Pancreas (tissue), 10 donors: Measurements from ENCODE around the gene CANT1. TPM values are rescaled to one million over a fixed set of nuclear protein-coding genes. Genes with fewer than 3 reads are reported as not detected.

Experiments used
- ATAC-seq, 4 donors: fragments of 200-7000 bp; cut with Tn5 transposase; one replicate each; pipeline versions ENCODE4 v1.8.0 to v1.9.1; 2020; ENCODE audit warnings: mild to moderate bottlenecking in 4 of 4, moderate library complexity in 4 of 4
- DNase-seq, 6 donors: peaks; one replicate each; pipeline ENCODE4 v3.0.0-alpha.2; 2020
- FAIRE-seq: peaks from 2 replicates; lab custom pipeline; 2012; peaks lifted over from hg19 to GRCh38; lab: Jason Lieb, UNC
- H3K27ac ChIP-seq, 4 donors: fragments of 200-600 bp; sonication (generic); 1 replicate in 3 of 4; 2 replicates in 1 of 4; pipeline versions ENCODE4 v1.5.0 to v1.8.0; 2020
- H3K27me3 ChIP-seq, 4 donors: fragments of 200-600 bp; one replicate each; pipeline ENCODE4 v1.8.0; 2021
- H3K36me3 ChIP-seq, 3 donors: fragments of 200-600 bp; sonication (generic) in 1 of 3; one replicate each; pipeline versions ENCODE4 v1.5.0 to v1.8.0; 2020 to 2021
- H3K4me1 ChIP-seq, 3 donors: fragments of 200-600 bp; one replicate each; pipeline ENCODE4 v1.8.0; 2021
- H3K4me3 ChIP-seq, 4 donors: fragments of 200-600 bp; sonication (generic) in 2 of 4; one replicate each; pipeline versions ENCODE4 v1.5.0 to v1.8.0; 2020 to 2021
- H3K9me3 ChIP-seq, 4 donors: fragments of 200-600 bp; one replicate each; pipeline ENCODE4 v1.8.0; 2021
- CTCF ChIP-seq, 4 donors: fragments of 200-600 bp; sonication (generic) in 3 of 4; IDR thresholded peaks; one replicate each; pipeline versions ENCODE4 v1.5.0 to v1.8.0; 2021; ENCODE audit warnings: antibody characterized with exemption in 4 of 4
- WGBS, 2 donors: extraction: QIAGEN DNeasy Blood & Tissue Kit; methylation state at CpG; one replicate each; pipeline ENCODE4 v1.1.7; 2013; 5-methylcytosine and 5-hydroxymethylcytosine counted together
- intact Hi-C, 3 donors: fragments of 100-400 bp; cut with DNase I; formaldehyde crosslinking; loops; one replicate each; pipeline versions ENCODE4 v1.11.1 to v1.14.2; 2022
- polyA plus RNA-seq, 2 donors: library from polyadenylated mRNA; stranded (reverse); fragments of 200-250 nt; gene quantifications; one replicate each; pipeline ENCODE4 v1.2.3, GENCODE V29; 2013
- total RNA-seq, 6 donors: library from RNA; stranded (reverse); fragmentation: NEBNext Ultra II Directional in 4 of 6; extraction: Animal tissue kit (Norgen Biotek cat#: 25700) in 4 of 6; gene quantifications; one replicate each; pipeline versions ENCODE4 v1.2.1 to v1.2.4, GENCODE V29; 2021 to 2023
- donor health status: healthy with polysubstance abuse.
- donor health status: DM: no; HTN: no; CAD: no; lungs with moderate emphysema.
- donor health status: DM: no; HTN: no; CAD: no.
- donor health status: control.
- donor health status: control.
- donor health status: Bipolar disorder and iron deficiency.
- donor health status: DM: yes; HTN: yes; CAD: no.
- donor health status: DM: no; HTN: no; CAD: no.
- donor health status: DM: no; HTN: no; CAD: no.
- donor health status: DM: yes; HTN: yes; CAD: no.

CANT1 gene
- total and polyA plus RNA-seq, 8 donors, result 7.4 to 45.0 (median 25.5) TPM

DNA sequence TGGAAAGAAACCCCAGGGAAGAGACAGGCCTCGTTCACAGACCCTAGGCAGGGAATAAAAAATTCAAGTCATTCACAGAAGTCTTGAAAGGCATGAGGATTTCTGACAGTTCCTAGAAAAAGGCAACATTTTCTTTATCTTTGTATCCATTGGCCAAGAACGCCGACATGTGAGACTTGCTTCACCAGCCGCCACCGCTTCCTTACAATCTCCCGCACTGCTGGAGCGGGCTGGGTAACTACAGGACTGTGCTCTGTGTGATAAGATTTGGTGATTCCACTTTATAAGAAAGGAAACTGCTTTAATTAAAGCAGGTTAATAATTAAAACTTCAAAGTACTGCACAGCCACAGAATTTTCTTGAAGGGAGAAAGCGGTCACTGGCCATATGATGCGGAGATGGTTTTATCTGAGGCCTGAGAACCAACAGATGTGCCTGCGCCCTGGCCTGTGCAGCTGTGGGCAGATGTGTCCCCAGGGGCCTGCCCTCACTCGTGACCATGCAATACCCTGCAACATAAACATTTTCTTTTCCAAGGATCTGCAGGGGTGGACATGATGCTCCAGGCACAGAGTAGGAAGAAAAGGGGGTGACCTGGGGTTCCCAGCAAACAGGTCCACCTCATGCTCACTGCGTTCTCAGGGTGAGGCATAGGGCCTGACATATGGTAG, 16.9 kb downstream of the CANT1 start:
- TF ChIP-seq CTCF (IDR thresholded peaks at IDR 0.05), result no peak
- no peak overlapping the region for H3K27ac ChIP-seq
- no peaks in the 10 kb centered on the region for H3K27me3 ChIP-seq
- DNase-seq, result peak in 4 of 6 donors; percentile 6 to 34 (median 14)
- intact Hi-C loops, result no loop called here
- H3K36me3 ChIP-seq, result peaks cover 0 to 17% (median 0%) of the 10 kb centered on the region in 3 donors
- no peak for ATAC-seq
- H3K4me3 ChIP-seq, result no peak overlapping the region
- FAIRE-seq, result no peak
- no peaks in the 10 kb centered on the region for H3K9me3 ChIP-seq
- peaks cover 12 to 20% (median 16%) of the 10 kb centered on the region in 3 donors for H3K4me1 ChIP-seq
- WGBS, 2 donors, result 75 to 80% methylated on average over 12 of the region's 12 CpGs

DNA sequence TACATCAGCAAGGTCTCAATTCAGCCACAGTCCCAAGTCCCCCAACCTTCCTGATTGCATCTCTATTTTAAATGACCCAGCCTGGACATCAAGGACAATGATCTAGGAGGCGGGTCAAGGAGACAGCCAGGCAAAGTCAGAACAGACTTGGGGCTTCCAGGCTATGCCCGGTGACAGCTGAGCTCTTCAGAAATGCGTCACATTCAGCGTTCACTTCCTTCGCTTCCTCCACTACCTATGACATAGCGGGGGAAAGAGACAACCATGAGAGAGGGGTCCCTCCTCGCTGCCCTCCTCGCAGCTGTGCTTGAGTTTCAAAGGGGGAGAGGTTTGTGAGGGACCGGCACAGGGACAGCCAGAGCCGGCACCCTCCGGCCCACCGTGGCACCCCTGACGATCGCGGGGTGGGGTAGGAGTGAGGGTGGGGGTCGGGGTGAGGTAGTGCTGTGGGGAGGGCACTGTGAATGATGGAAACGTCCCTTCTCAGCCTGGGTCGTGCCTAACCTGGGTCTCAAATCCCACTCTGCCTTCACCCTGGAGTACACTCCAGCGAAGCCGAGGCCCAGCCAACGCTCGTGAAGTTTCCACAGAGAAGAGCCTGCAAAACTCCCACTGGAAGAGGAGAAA, 17.5 kb downstream of the CANT1 start:
- Histone ChIP-seq H3K36me3 (peaks cover 0 to 13% (median 0%) of the 10 kb centered on the region in 3 donors), H3K9me3 (no peaks in the 10 kb centered on the region), H3K27ac (no peak overlapping the region), H3K4me3 (no peak overlapping the region), H3K27me3 (no peaks in the 10 kb centered on the region), H3K4me1 (peaks cover 18 to 27% (median 19%) of the 10 kb centered on the region in 3 donors)
- DNase-seq (peak in 4 of 6 donors; percentile 1 to 47 (median 28)), FAIRE-seq (no peak), ATAC-seq (no peak)
- 92 to 95% methylated on average over 22 of the region's 22 CpGs for WGBS, 2 donors
- no peak for TF ChIP-seq CTCF (IDR thresholded peaks at IDR 0.05)
- intact Hi-C loops, result no loop called here

DNA sequence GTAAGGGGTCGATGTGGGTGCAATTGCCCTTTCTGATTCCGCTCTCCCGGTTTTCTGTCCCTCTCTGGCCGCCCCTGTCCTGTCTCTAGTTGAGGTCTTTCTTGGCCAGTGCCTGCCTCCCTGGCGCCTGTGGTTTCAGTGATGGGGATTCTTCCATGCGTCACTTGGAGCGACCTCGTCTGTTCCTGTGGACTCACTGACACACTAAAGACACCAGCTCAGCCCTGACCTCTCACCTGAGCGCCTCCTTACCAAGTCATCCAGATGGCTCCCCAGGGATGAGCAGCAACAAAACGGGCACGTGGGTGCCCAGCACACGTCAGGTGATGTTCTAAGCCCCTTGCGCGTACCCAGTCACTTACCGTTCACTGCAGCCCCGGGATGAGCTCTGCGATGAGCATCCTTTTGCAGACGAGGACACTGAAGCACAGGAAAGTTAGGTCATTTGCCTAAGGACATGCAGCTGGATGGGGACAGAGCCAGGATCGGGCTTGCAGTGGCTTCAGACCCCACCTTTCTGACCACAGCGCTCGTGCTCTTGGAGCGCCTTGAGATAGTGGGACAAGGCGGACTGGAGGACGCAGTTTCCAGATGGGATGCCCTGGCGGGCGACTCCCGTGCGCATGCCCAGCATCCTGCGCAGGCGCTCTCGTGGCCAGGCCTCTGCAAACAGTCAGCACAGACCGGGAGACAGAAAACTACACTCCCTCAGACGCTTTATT, 18.4 kb downstream of the CANT1 start:
- Histone ChIP-seq H3K4me3 (no peak overlapping the region), H3K4me1 (peaks cover 16 to 29% (median 24%) of the 10 kb centered on the region in 3 donors), H3K36me3 (peaks cover 0 to 13% (median 0%) of the 10 kb centered on the region in 3 donors), H3K9me3 (no peaks in the 10 kb centered on the region), H3K27me3 (no peaks in the 10 kb centered on the region), H3K27ac (no peak overlapping the region)
- intact Hi-C loops, result no loop called here
- no peak for TF ChIP-seq CTCF (IDR thresholded peaks at IDR 0.05)
- 93 to 94% methylated on average over 32 to 33 of the region's 33 CpGs for WGBS, 2 donors
- FAIRE-seq, result no peak
- ATAC-seq, result no peak
- peak in 3 of 6 donors; percentile 23 to 63 (median 40) for DNase-seq

GRCh38 chr17:78990349-78991016, 19.1 kb downstream of the CANT1 start:
- Histone ChIP-seq H3K4me3 (no peak overlapping the region), H3K4me1 (peaks cover 10 to 26% (median 19%) of the 10 kb centered on the region in 3 donors), H3K27me3 (no peaks in the 10 kb centered on the region), H3K9me3 (no peaks in the 10 kb centered on the region), H3K36me3 (peaks cover 0 to 13% (median 0%) of the 10 kb centered on the region in 3 donors), H3K27ac (no peak overlapping the region)
- TF ChIP-seq CTCF (IDR thresholded peaks at IDR 0.05), result no peak
- WGBS, 2 donors, result 96 to 97% methylated on average over 29 of the region's 29 CpGs
- ATAC-seq, result no peak
- intact Hi-C loops, result no loop called here
- no peak for FAIRE-seq
- peak in 3 of 6 donors; percentile 25 to 65 (median 58) for DNase-seq
